Measurements from ENCODE around the gene CFAP210. TPM values are rescaled to one million over a fixed set of nuclear protein-coding genes. Genes with fewer than 3 reads are reported as not detected.

Gene CFAP210
- total RNA-seq, 1 experiment from 2014 or later = 0.20 TPM

- no peak for TF ChIP-seq ARID4B (CRISPR knock-in tag; IDR thresholded peaks at IDR 0.05; ENCODE audit: borderline replicate concordance)
Observed at GRCh38 chr2:169717691-169718063, 23.5 kb upstream of the CFAP210 start (continued).

- Mint-ChIP-seq H3K9me3 (no peaks in the 10 kb centered on the region), H3K36me3 (no peaks in the 10 kb centered on the region), H3K27ac (no peak overlapping the region; the same call in 1 of the 2 replicates), H3K27me3 (ENCODE audit: low read depth) (no peaks in the 10 kb centered on the region; the same call in 1 of the 2 replicates), H3K4me1 (peaks cover 10% of the 10 kb centered on the region), H3K4me3 (no peak overlapping the region)
- ChIA-PET CTCF (no interaction called here), POLR2A (no interaction called here)
- TF ChIP-seq GABPB1 (CRISPR knock-in tag; IDR thresholded peaks at IDR 0.05) (peak; percentile 79), IRF1 (CRISPR knock-in tag; IDR thresholded peaks at IDR 0.05) (no peak)
- no peak for DNase-seq (ENCODE audit: low spot score)
- no peak for ATAC-seq
Observed at GRCh38 chr2:169716938-169717690, 22.9 kb upstream of the CFAP210 start.

GRCh38 chr2:169716238-169716886 lies 22.2 kb upstream of the CFAP210 start:
- ChIA-PET CTCF (interaction anchor here (1.7 kb wide), 1 partner anchor 108 kb away, joined by 3 read pairs; the partner anchor contains the start of gene METTL5), POLR2A (no interaction called here)
- DNase-seq (ENCODE audit: low spot score) (no peak), ATAC-seq (no peak; the same call in 1 of the 2 replicates)
- H3K4me1 Mint-ChIP-seq = peaks cover 16% of the 10 kb centered on the region
- H3K9me3 Mint-ChIP-seq = no peaks in the 10 kb centered on the region
- no peaks in the 10 kb centered on the region for H3K36me3 Mint-ChIP-seq
- no peak overlapping the region for H3K4me3 Mint-ChIP-seq
- H3K27me3 Mint-ChIP-seq (ENCODE audit: low read depth) = no peaks in the 10 kb centered on the region; the same call in 1 of the 2 replicates
- H3K27ac Mint-ChIP-seq = no peak overlapping the region
- TF ChIP-seq ZNF512 (CRISPR knock-in tag; IDR thresholded peaks at IDR 0.05; ENCODE audit: borderline replicate concordance) (no peak), SOX15 (CRISPR knock-in tag; IDR thresholded peaks at IDR 0.05) (no peak), HMGXB4 (CRISPR knock-in tag; IDR thresholded peaks at IDR 0.05) (no peak), GRHL2 (CRISPR knock-in tag; IDR thresholded peaks at IDR 0.05; ENCODE audit: insufficient replicate concordance, severe bottlenecking) (no peak), NR1H2 (CRISPR knock-in tag; IDR thresholded peaks at IDR 0.05) (no peak), ZMAT4 (CRISPR knock-in tag; IDR thresholded peaks at IDR 0.05) (no peak), ZNF219 (CRISPR knock-in tag; IDR thresholded peaks at IDR 0.05; ENCODE audit: borderline replicate concordance) (no peak), ZNF232 (CRISPR knock-in tag; IDR thresholded peaks at IDR 0.05) (no peak), ELF4 (CRISPR knock-in tag; IDR thresholded peaks at IDR 0.05; ENCODE audit: low read depth) (no peak), HMGA2 (CRISPR knock-in tag; IDR thresholded peaks at IDR 0.05) (no peak), RELA (CRISPR knock-in tag; IDR thresholded peaks at IDR 0.05; ENCODE audit: borderline replicate concordance) (no peak), AFF4 (CRISPR knock-in tag; IDR thresholded peaks at IDR 0.05; ENCODE audit: borderline replicate concordance) (no peak), SP1 (CRISPR knock-in tag; conservative IDR thresholded peaks at IDR 0.05) (no peak), MYBL2 (CRISPR knock-in tag; IDR thresholded peaks at IDR 0.05) (no peak), GTF2I (CRISPR knock-in tag; conservative IDR thresholded peaks at IDR 0.05) (no peak), IRF2 (CRISPR knock-in tag; IDR thresholded peaks at IDR 0.05; ENCODE audit: borderline replicate concordance, low read depth) (no peak)
